ENCODE data around the gene TM7SF3. TPM values are rescaled to one million over a fixed set of nuclear protein-coding genes. Genes with fewer than 3 reads are reported as not detected.

TM7SF3 gene
- total RNA-seq, 4 donors from 2014 or later, result 40.1 to 87.5 (median 64.4) TPM

- 16 to 24% methylated on average over 1 of the region's 1 CpG for WGBS, 2 donors (ENCODE audit: low coverage in 1 of 2)
- Histone ChIP-seq H3K9me3 (no peaks in the 10 kb centered on the region), H3K27ac (peak overlapping the region in 1 of 4 donors; percentile 96), H3K36me3 (no peaks in the 10 kb centered on the region), H3K27me3 (no peaks in the 10 kb centered on the region), H3K4me3 (peak overlapping the region; percentile 87 to 98), H3K4me1 (peaks cover 6 to 54% (median 13%) of the 10 kb centered on the region in 3 donors)
- TF ChIP-seq, protein P1, sequence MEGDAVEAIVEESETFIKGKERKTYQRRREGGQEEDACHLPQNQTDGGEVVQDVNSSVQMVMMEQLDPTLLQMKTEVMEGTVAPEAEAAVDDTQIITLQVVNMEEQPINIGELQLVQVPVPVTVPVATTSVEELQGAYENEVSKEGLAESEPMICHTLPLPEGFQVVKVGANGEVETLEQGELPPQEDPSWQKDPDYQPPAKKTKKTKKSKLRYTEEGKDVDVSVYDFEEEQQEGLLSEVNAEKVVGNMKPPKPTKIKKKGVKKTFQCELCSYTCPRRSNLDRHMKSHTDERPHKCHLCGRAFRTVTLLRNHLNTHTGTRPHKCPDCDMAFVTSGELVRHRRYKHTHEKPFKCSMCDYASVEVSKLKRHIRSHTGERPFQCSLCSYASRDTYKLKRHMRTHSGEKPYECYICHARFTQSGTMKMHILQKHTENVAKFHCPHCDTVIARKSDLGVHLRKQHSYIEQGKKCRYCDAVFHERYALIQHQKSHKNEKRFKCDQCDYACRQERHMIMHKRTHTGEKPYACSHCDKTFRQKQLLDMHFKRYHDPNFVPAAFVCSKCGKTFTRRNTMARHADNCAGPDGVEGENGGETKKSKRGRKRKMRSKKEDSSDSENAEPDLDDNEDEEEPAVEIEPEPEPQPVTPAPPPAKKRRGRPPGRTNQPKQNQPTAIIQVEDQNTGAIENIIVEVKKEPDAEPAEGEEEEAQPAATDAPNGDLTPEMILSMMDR (IDR thresholded peaks at IDR 0.05), result no peak
- no peak for TF ChIP-seq EP300 (IDR thresholded peaks at IDR 0.05)
- no peak for TF ChIP-seq POLR2AphosphoS5 (IDR thresholded peaks at IDR 0.05)
- TF ChIP-seq POLR2A (IDR thresholded peaks at IDR 0.05), result no peak
- no peak for ATAC-seq
Observed at GRCh38 chr12:26939953-26940352, 74.2 kb downstream of the TM7SF3 start.

DNA sequence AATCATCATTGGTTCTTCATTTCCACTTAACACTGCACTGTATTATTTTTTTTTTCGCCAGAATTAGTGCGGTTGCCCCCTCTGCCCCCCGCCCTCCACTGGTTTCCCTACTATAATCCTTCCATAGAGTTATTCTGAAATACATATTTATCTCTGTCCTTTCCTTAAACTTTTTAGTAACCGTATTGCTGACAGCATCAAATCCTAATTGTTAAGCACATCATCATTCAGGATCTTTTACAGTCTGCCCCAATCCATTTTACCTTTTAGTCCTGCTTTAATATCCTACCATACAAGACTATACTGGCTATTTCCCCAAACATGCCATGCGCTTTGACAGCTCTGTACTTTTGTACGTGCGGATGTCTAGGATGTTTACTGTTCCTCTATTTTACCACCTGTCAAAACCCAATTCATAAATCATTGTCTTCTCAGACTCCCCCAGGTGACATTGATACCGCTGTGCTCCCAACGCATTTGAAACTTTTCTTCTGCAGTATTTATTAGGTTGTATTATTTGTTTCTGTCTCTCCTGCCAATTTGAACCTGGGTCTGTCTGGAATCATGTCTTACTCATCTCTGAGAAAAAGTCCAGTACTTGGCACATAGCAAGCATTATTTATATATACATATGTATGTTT, 74.9 kb downstream of the TM7SF3 start:
- no peaks in the 10 kb centered on the region for H3K9me3 ChIP-seq
- peak overlapping the region; percentile 87 to 98 for H3K4me3 ChIP-seq
- H3K36me3 ChIP-seq, result no peaks in the 10 kb centered on the region
- ATAC-seq, result no peak
- WGBS, 2 donors (ENCODE audit: low coverage in 1 of 2), result 0 to 4% methylated on average over 9 of the region's 9 CpGs
- no peak for TF ChIP-seq POLR2A (IDR thresholded peaks at IDR 0.05)
- TF ChIP-seq EP300 (IDR thresholded peaks at IDR 0.05), result no peak
- TF ChIP-seq, protein P1 (IDR thresholded peaks at IDR 0.05), result no peak
- no peak for TF ChIP-seq POLR2AphosphoS5 (IDR thresholded peaks at IDR 0.05)
- peak overlapping the region; percentile 83 to 96 (median 92) for H3K27ac ChIP-seq
- peaks cover 6 to 57% (median 13%) of the 10 kb centered on the region in 3 donors for H3K4me1 ChIP-seq
- no peaks in the 10 kb centered on the region for H3K27me3 ChIP-seq

DNA sequence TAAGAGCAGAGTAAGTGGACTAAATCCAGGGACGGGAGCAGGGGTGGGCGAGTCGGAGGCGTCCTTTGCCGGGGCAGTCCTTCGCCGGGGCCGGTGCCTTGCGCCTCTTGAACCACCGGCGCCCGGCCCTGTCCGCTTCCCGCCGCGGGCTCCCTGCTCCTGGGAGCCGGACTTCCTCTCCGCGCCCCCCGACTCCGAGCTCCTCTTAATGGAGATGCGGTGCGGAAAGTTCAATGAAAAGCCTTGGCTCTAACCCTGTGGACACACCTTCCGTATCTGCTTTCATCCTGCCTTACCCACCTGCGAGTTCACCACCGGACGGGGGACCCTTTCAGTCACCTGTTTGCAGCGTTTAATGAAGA, 75.5 kb downstream of the TM7SF3 start:
- no peaks in the 10 kb centered on the region for H3K36me3 ChIP-seq
- H3K27me3 ChIP-seq, result no peaks in the 10 kb centered on the region
- peak overlapping the region; percentile 83 to 96 (median 92) for H3K27ac ChIP-seq
- TF ChIP-seq POLR2AphosphoS5 (IDR thresholded peaks at IDR 0.05) (no peak), POLR2A (IDR thresholded peaks at IDR 0.05) (no peak), EP300 (IDR thresholded peaks at IDR 0.05) (no peak)
- TF ChIP-seq, protein P1 (IDR thresholded peaks at IDR 0.05), result no peak
- peaks cover 6 to 57% (median 13%) of the 10 kb centered on the region in 3 donors for H3K4me1 ChIP-seq
- H3K9me3 ChIP-seq, result no peaks in the 10 kb centered on the region
- 0% methylated on average over 5 to 22 of the region's 28 CpGs for WGBS, 2 donors (ENCODE audit: low coverage in 1 of 2)
- H3K4me3 ChIP-seq, result peak overlapping the region; percentile 87 to 98
- peak; percentile 27 for ATAC-seq

DNA sequence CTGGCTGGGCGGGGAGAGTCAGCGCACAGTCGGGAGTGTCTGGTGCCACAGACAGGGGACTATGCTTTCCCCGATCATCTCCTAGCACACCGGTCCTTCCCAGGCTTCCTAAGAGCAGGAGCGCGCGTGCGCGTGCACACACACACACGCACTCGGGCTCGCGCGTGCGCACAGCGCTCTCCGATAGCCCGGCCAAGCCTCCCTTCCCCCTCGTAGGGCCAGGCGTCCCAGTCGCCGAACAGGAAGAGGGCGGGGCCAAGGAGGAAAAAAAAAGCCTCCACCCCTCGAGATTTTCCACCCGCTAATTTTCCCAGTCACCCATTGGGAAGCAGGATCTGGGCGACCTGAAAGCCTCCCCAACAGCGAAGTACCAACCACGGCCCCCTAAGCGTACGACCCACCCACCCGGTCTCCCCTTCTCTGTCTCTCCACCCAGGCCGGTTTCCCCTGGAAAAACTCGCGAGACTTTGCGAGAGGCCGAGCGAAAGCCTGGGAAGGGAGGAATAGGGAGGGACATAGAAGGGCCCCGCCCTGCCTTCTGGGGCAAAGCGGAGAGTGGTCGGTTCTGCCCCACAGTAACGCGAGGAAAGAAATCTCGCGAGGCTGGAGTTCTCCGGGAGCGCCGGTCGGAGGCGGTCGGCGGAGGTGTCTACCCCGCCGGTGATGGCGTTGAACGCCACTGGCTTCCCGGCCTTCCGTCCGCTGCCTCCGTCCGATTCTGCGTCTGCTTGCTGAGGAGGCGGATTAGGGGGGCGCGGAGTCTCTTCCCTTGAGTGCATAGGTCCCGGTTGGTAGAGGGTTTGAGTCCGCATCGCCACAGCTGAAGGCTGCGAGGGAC, 76.1 kb downstream of the TM7SF3 start, which contains the start of the genes FGFR1OP2 and INTS13:
FGFR1OP2 (plus strand) TSS at position 608 of the 838 bp plus-strand sequence. CDS start 15,689 bp downstream, outside the sequence.
INTS13 (minus strand) TSS at position 119 of the 838 bp plus-strand sequence. CDS start 1,178 bp downstream, outside the sequence.
- peaks cover 0 to 5% of the 10 kb centered on the region in 2 donors for H3K36me3 ChIP-seq
- H3K4me3 ChIP-seq, result peak within 1 kb of the TSS; percentile 87 to 98
- peaks cover 6 to 57% (median 13%) of the 10 kb centered on the region in 3 donors for H3K4me1 ChIP-seq
- H3K9me3 ChIP-seq, result no peaks in the 10 kb centered on the region
- H3K27ac ChIP-seq, result peak within 1 kb of the TSS; percentile 83 to 96 (median 92)
- ATAC-seq, result peak; percentile 96
- H3K27me3 ChIP-seq, result no peaks in the 10 kb centered on the region
- 0% methylated on average over 4 to 14 of the region's 69 CpGs for WGBS, 2 donors (ENCODE audit: low coverage in 1 of 2)
- TF ChIP-seq, protein P1 (IDR thresholded peaks at IDR 0.05), result peak in 2 of 4 experiments; percentile 10 to 21
- TF ChIP-seq POLR2AphosphoS5 (IDR thresholded peaks at IDR 0.05) (peak; percentile 94), POLR2A (IDR thresholded peaks at IDR 0.05) (peak; percentile 96 to 97), EP300 (IDR thresholded peaks at IDR 0.05) (no peak)
